AG04449 (cell line): Measurements from ENCODE around the gene KRTAP10-4.
"Not testable (repeated sequence)": the region's sequence is repeated elsewhere in the genome, so short reads cannot be mapped to it uniquely, and the experiment has no call there.

Experiments used
- CTCF ChIA-PET: fragments of 350-600 bp; formaldehyde crosslinking; extraction: SDS; loops from one replicate; lab custom pipeline; 2021; ENCODE audit warnings: antibody characterized with exemption; lab: Yijun Ruan, JAX
- POLR2A ChIA-PET: fragments of 400-600, 350-600 bp; formaldehyde crosslinking; extraction: SDS; loops from one replicate; lab custom pipeline; 2020; ENCODE audit warnings: antibody characterized with exemption, inconsistent platforms; lab: Yijun Ruan, JAX
- DNase-seq: peaks from one replicate; pipeline ENCODE4 v3.0.0-alpha.2; 2010; ENCODE audit warnings: low read depth, low spot score
- H3K4me3 ChIP-seq: 2 replicates; pipeline ENCODE4 v1.5.1; 2011; ENCODE audit warnings: low read depth, mild to moderate bottlenecking, control low read depth, low read length
- CTCF ChIP-seq: IDR thresholded peaks from one replicate; pipeline ENCODE4 v1.5.1; 2011; ENCODE audit warnings: mild to moderate bottlenecking, moderate library complexity, low read length, control low read depth, inconsistent platforms; ENCODE audit not compliant: insufficient read depth; ENCODE audit errors: missing control alignments

Gene KRTAP10-4

GRCh38 chr21:44583089-44583799 is 9.7 kb downstream of the KRTAP10-4 start:
- POLR2A ChIA-PET = no interaction called here
- no peak overlapping the region for H3K4me3 ChIP-seq
- TF ChIP-seq CTCF = no peak
- no peak for DNase-seq
- CTCF ChIA-PET = no interaction called here

GRCh38 chr21:44583800-44584147 is 10.2 kb downstream of the KRTAP10-4 start:
- ChIA-PET CTCF (no interaction called here), POLR2A (no interaction called here)
- no peak overlapping the region for H3K4me3 ChIP-seq
- no peak for TF ChIP-seq CTCF
- no peak for DNase-seq

- DNase-seq = no peak
- POLR2A ChIA-PET = no interaction called here
- CTCF ChIA-PET = no interaction called here
- TF ChIP-seq CTCF = no peak
- no peak overlapping the region for H3K4me3 ChIP-seq
These were observed 12.4 kb downstream of the KRTAP10-4 start for GRCh38 chr21:44585892-44586291.

- no peak for TF ChIP-seq CTCF
- no peak for DNase-seq
These were observed 15.6 kb downstream of the KRTAP10-4 start for GRCh38 chr21:44589094-44589493.

GRCh38 chr21:44589586-44590305 is 16.2 kb downstream of the KRTAP10-4 start:
- ChIA-PET POLR2A (no interaction called here), CTCF (no interaction called here)
- TF ChIP-seq CTCF = no peak
- no peak overlapping the region for H3K4me3 ChIP-seq
- no peak for DNase-seq

More at GRCh38 chr21:44589094-44589493, 15.6 kb downstream of the KRTAP10-4 start:
- no peak overlapping the region for H3K4me3 ChIP-seq
- ChIA-PET POLR2A (no interaction called here), CTCF (no interaction called here)

- DNase-seq = no peak
- CTCF ChIA-PET = no interaction called here
- no peak overlapping the region for H3K4me3 ChIP-seq
- TF ChIP-seq CTCF = no peak
- POLR2A ChIA-PET = no interaction called here
These were observed 16.8 kb downstream of the KRTAP10-4 start for GRCh38 chr21:44590311-44590721.

GRCh38 chr21:44590897-44591800 is 17.6 kb downstream of the KRTAP10-4 start:
- CTCF ChIA-PET, POLR2A ChIA-PET, H3K4me3 ChIP-seq, DNase-seq: not testable (repeated sequence)

- POLR2A ChIA-PET, H3K4me3 ChIP-seq, DNase-seq, CTCF ChIA-PET: not testable (repeated sequence)
These were observed 18.2 kb downstream of the KRTAP10-4 start for GRCh38 chr21:44591801-44592130.
